ENCODE data around the gene SNX24. TPM values are rescaled to one million over a fixed set of nuclear protein-coding genes. Genes with fewer than 3 reads are reported as not detected.

Gene SNX24
- total and polyA plus RNA-seq, 2 experiments from 2014 or later: 18.0 to 27.5 TPM

DNA sequence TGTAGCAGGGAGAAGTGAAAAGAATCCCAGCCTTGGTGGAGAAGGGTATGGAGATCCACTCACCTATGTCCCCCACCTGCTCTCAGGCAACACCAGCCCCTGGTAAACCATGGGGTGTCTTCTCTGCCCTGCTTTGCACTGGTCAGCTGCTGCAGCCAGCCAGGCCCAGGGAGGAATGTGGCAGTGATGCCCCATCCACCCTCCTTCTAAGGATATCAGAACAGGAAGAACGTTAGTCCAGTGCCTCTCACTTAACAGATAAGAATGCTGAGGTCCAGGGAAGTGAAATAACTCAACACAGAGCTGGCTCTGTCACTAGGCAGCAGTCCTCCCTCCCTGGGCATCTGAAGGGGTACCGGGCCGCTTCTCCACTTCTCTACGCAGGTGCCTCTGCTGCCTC lies 200.8 kb downstream of the SNX24 start (continued):
- TF ChIP-seq, protein P1, sequence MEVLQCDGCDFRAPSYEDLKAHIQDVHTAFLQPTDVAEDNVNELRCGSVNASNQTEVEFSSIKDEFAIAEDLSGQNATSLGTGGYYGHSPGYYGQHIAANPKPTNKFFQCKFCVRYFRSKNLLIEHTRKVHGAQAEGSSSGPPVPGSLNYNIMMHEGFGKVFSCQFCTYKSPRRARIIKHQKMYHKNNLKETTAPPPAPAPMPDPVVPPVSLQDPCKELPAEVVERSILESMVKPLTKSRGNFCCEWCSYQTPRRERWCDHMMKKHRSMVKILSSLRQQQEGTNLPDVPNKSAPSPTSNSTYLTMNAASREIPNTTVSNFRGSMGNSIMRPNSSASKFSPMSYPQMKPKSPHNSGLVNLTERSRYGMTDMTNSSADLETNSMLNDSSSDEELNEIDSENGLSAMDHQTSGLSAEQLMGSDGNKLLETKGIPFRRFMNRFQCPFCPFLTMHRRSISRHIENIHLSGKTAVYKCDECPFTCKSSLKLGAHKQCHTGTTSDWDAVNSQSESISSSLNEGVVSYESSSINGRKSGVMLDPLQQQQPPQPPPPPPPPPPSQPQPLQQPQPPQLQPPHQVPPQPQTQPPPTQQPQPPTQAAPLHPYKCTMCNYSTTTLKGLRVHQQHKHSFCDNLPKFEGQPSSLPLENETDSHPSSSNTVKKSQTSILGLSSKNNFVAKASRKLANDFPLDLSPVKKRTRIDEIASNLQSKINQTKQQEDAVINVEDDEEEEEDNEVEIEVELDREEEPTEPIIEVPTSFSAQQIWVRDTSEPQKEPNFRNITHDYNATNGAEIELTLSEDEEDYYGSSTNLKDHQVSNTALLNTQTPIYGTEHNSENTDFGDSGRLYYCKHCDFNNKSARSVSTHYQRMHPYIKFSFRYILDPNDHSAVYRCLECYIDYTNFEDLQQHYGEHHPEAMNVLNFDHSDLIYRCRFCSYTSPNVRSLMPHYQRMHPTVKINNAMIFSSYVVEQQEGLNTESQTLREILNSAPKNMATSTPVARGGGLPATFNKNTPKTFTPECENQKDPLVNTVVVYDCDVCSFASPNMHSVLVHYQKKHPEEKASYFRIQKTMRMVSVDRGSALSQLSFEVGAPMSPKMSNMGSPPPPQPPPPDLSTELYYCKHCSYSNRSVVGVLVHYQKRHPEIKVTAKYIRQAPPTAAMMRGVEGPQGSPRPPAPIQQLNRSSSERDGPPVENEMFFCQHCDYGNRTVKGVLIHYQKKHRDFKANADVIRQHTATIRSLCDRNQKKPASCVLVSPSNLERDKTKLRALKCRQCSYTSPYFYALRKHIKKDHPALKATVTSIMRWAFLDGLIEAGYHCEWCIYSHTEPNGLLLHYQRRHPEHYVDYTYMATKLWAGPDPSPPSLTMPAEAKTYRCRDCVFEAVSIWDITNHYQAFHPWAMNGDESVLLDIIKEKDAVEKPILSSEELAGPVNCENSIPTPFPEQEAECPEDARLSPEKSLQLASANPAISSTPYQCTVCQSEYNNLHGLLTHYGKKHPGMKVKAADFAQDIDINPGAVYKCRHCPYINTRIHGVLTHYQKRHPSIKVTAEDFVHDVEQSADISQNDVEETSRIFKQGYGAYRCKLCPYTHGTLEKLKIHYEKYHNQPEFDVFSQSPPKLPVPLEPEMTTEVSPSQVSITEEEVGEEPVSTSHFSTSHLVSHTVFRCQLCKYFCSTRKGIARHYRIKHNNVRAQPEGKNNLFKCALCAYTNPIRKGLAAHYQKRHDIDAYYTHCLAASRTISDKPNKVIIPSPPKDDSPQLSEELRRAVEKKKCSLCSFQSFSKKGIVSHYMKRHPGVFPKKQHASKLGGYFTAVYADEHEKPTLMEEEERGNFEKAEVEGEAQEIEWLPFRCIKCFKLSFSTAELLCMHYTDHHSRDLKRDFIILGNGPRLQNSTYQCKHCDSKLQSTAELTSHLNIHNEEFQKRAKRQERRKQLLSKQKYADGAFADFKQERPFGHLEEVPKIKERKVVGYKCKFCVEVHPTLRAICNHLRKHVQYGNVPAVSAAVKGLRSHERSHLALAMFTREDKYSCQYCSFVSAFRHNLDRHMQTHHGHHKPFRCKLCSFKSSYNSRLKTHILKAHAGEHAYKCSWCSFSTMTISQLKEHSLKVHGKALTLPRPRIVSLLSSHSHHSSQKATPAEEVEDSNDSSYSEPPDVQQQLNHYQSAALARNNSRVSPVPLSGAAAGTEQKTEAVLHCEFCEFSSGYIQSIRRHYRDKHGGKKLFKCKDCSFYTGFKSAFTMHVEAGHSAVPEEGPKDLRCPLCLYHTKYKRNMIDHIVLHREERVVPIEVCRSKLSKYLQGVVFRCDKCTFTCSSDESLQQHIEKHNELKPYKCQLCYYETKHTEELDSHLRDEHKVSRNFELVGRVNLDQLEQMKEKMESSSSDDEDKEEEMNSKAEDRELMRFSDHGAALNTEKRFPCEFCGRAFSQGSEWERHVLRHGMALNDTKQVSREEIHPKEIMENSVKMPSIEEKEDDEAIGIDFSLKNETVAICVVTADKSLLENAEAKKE (CRISPR knock-in tag; IDR thresholded peaks at IDR 0.05): no peak
- TF ChIP-seq NANOG (IDR thresholded peaks at IDR 0.05; ENCODE audit: borderline replicate concordance) (no peak), EZH2 (IDR thresholded peaks at IDR 0.05; ENCODE audit: low read depth, unreplicated experiment) (no peak), ZNF331 (CRISPR knock-in tag; IDR thresholded peaks at IDR 0.05; ENCODE audit: low read depth) (no peak), CREB1 (CRISPR knock-in tag; IDR thresholded peaks at IDR 0.05; ENCODE audit: low read depth) (no peak)

DNA sequence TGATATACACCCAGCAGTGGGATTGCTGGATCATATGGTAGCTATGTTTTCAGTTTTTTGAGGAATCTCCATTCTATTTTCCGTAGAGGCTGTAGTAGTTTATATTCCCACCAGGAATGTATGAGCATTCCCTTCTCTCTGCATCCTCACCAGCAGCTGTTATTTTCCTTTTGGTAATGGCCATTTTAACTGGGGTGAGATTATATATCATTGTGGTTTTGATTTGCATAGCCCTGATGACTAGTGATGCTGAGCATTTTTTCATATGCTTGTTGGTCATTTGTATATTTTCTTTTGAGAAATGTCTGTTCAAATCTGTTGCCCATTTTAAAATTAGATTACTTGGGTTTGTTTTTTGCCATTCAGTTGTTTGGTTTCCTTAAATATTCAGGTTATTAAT lies 202.3 kb downstream of the SNX24 start:
- DNase-seq (ENCODE audit: low spot score) (no peak), ATAC-seq (no peak)
- Histone ChIP-seq H3K27me3 (ENCODE audit: insufficient read depth) (no peaks in the 10 kb centered on the region), H3K79me2 (replicated peaks; ENCODE audit: insufficient read depth) (no peaks in the 10 kb centered on the region), H3F3A (replicated peaks; ENCODE audit: low read depth) (no peaks in the 10 kb centered on the region), H3K36me3 (ENCODE audit: insufficient read depth) (no peaks in the 10 kb centered on the region), H3K4me3 (no peak overlapping the region), H3K4me2 (no peak overlapping the region), H4K20me1 (replicated peaks; ENCODE audit: insufficient read depth) (no peaks in the 10 kb centered on the region), H3K27ac (ENCODE audit: low read depth) (no peak overlapping the region), H3K9me2 (ENCODE audit: insufficient read depth) (no peaks in the 10 kb centered on the region), H3K4me1 (ENCODE audit: insufficient read depth) (no peaks in the 10 kb centered on the region), H2AFZ (no peak overlapping the region)
- no peak for TF ChIP-seq ZNF114 (CRISPR knock-in tag; IDR thresholded peaks at IDR 0.05)
- TF ChIP-seq JUNB (IDR thresholded peaks at IDR 0.05; ENCODE audit: unreplicated experiment): no peak
- TF ChIP-seq EZH2 (IDR thresholded peaks at IDR 0.05; ENCODE audit: low read depth, unreplicated experiment): no peak
- TF ChIP-seq EZH2phosphoT487 (IDR thresholded peaks at IDR 0.05; ENCODE audit: unreplicated experiment): no peak
- TF ChIP-seq, protein P2, sequence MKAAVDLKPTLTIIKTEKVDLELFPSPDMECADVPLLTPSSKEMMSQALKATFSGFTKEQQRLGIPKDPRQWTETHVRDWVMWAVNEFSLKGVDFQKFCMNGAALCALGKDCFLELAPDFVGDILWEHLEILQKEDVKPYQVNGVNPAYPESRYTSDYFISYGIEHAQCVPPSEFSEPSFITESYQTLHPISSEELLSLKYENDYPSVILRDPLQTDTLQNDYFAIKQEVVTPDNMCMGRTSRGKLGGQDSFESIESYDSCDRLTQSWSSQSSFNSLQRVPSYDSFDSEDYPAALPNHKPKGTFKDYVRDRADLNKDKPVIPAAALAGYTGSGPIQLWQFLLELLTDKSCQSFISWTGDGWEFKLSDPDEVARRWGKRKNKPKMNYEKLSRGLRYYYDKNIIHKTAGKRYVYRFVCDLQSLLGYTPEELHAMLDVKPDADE (IDR thresholded peaks at IDR 0.05): no peak
- TF ChIP-seq, protein P3, sequence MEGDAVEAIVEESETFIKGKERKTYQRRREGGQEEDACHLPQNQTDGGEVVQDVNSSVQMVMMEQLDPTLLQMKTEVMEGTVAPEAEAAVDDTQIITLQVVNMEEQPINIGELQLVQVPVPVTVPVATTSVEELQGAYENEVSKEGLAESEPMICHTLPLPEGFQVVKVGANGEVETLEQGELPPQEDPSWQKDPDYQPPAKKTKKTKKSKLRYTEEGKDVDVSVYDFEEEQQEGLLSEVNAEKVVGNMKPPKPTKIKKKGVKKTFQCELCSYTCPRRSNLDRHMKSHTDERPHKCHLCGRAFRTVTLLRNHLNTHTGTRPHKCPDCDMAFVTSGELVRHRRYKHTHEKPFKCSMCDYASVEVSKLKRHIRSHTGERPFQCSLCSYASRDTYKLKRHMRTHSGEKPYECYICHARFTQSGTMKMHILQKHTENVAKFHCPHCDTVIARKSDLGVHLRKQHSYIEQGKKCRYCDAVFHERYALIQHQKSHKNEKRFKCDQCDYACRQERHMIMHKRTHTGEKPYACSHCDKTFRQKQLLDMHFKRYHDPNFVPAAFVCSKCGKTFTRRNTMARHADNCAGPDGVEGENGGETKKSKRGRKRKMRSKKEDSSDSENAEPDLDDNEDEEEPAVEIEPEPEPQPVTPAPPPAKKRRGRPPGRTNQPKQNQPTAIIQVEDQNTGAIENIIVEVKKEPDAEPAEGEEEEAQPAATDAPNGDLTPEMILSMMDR (conservative IDR thresholded peaks at IDR 0.05; ENCODE audit: low read depth in 2 of 2): no peak
- TF ChIP-seq STAT1 (IDR thresholded peaks at IDR 0.05; ENCODE audit: unreplicated experiment): no peak
- H3K36me3 Mint-ChIP-seq (ENCODE audit: low read depth): no peaks in the 10 kb centered on the region
- H3K4me1 Mint-ChIP-seq: no peaks in the 10 kb centered on the region
- H3K9me3 Mint-ChIP-seq: no peaks in the 10 kb centered on the region
- no peak overlapping the region for H3K27ac Mint-ChIP-seq
- no peaks in the 10 kb centered on the region for H3K27me3 Mint-ChIP-seq (ENCODE audit: insufficient read depth, low read depth, poor library complexity)
- no peak overlapping the region for H3K4me3 Mint-ChIP-seq

All from GM23338 (cell line).